Measurements from ENCODE around the gene SDHC. TPM values are rescaled to one million over a fixed set of nuclear protein-coding genes. Genes with fewer than 3 reads are reported as not detected.

Gene SDHC
- total and polyA plus RNA-seq, 2 of the 13 experiments (the other 11 are each of a cell fraction or from before 2014, with no cell fraction given), result 27.1 to 229 TPM

DNA sequence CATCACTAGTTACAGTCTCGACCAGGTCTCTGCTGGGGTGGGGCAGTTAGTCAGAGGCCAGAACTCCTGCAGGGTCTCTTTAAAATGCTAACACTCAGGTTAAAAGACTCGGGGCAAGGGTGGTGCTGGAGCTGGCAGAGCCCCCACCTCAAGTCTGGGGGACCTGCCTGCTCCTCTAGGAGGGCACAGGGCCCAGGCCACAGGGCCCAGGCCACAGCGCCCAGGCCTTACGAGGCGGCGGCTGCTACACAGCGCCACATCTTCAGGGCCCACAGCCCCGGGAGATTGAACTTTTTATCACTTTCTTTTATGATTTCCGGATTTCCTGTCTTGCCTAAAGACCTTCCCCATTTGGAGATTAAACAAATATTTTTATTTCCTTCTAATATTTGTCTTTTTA is 14.8 kb upstream of the SDHC start:
- BruUV-seq (replicated peaks), result no TSS peak
- no peak overlapping the region for H3K27ac ChIP-seq (ENCODE audit: extremely low read length, insufficient read depth, low read length)
- no peaks in the 10 kb centered on the region for H4K20me1 ChIP-seq (ENCODE audit: insufficient read depth, low read length)
- H3K4me2 ChIP-seq (ENCODE audit: low read depth, low read length), result no peak overlapping the region
- DNase-seq (ENCODE audit: low spot score) (no peak), FAIRE-seq (no peak), ATAC-seq (no peak)
- POLR2A ChIA-PET, result no interaction called here
- H3K4me3 ChIP-seq (replicated peaks in 1 of 3; ENCODE audit: insufficient read depth in 1 of 3, low read depth in 2 of 3, low read length in 3 of 3), result no peak overlapping the region
- H2AFZ ChIP-seq (ENCODE audit: low read length), result no peak overlapping the region
- 69% methylated on average over 9 of the region's 9 CpGs for WGBS (ENCODE audit: low lambda C conversion rate)
- no peaks in the 10 kb centered on the region for H3K79me2 ChIP-seq (ENCODE audit: insufficient read depth, low read length)
- no peaks in the 10 kb centered on the region for H3K36me3 ChIP-seq (replicated peaks in 1 of 2; ENCODE audit: control insufficient read depth in 1 of 2, insufficient read depth in 2 of 2, low read length in 2 of 2)
- H3K9ac ChIP-seq (ENCODE audit: insufficient read depth, low read depth, low read length), result no peak overlapping the region
- H3K9me3 ChIP-seq (ENCODE audit: low read length), result no peaks in the 10 kb centered on the region
- H3K27me3 ChIP-seq (ENCODE audit: control insufficient read depth in 1 of 2, insufficient read depth in 2 of 2, low read length in 2 of 2), result no peaks in the 10 kb centered on the region
- CTCF ChIA-PET (ENCODE audit: low intra/inter-chr PET ratio, low total read pairs), result no interaction called here
- in situ Hi-C loops (cut with HindIII; ENCODE audit: extremely low pct_ligation_motif_present, low pct_unique_long_range_greater_than_20kb), result no loop called here
- peaks cover 14% of the 10 kb centered on the region; the same call in 1 of the 2 replicates for H3K4me1 ChIP-seq (ENCODE audit: insufficient read depth, low read length)
- intact Hi-C loops (cut with micrococcal nuclease; ENCODE audit: unreplicated experiment), result no loop called here
- TF ChIP-seq RCOR2 (CRISPR knock-in tag; IDR thresholded peaks at IDR 0.05) (no peak), ZNF644 (CRISPR knock-in tag; IDR thresholded peaks at IDR 0.05; ENCODE audit: low read depth) (no peak), ZBTB49 (CRISPR knock-in tag; IDR thresholded peaks at IDR 0.05; ENCODE audit: borderline replicate concordance) (no peak), ZNF234 (CRISPR knock-in tag; conservative IDR thresholded peaks at IDR 0.05) (no peak), REPIN1 (CRISPR knock-in tag; IDR thresholded peaks at IDR 0.05; ENCODE audit: borderline replicate concordance, low read depth) (no peak), ZNF142 (CRISPR knock-in tag; IDR thresholded peaks at IDR 0.05) (no peak), KLF6 (CRISPR knock-in tag; IDR thresholded peaks at IDR 0.05) (no peak), ZNF256 (CRISPR knock-in tag; conservative IDR thresholded peaks at IDR 0.05) (no peak), ZNF343 (CRISPR knock-in tag; IDR thresholded peaks at IDR 0.05) (no peak), ZNF598 (CRISPR knock-in tag; IDR thresholded peaks at IDR 0.05; ENCODE audit: borderline replicate concordance) (no peak), MAZ (IDR thresholded peaks at IDR 0.05; ENCODE audit: borderline replicate concordance, low read depth, low read length) (no peak), MAZ (CRISPR knock-in tag; IDR thresholded peaks at IDR 0.05; ENCODE audit: low read depth) (no peak)
- TF ChIP-seq, protein P1, sequence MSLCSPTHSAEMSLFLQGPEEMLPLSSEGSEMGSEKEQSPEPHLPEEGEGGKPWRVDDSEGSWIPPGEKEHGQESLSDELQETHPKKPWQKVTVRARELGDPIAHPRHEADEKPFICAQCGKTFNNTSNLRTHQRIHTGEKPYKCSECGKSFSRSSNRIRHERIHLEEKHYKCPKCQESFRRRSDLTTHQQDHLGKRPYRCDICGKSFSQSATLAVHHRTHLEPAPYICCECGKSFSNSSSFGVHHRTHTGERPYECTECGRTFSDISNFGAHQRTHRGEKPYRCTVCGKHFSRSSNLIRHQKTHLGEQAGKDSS (CRISPR knock-in tag; IDR thresholded peaks at IDR 0.05; ENCODE audit: borderline replicate concordance, low read depth), result no peak
- TF ChIP-seq, protein P2, sequence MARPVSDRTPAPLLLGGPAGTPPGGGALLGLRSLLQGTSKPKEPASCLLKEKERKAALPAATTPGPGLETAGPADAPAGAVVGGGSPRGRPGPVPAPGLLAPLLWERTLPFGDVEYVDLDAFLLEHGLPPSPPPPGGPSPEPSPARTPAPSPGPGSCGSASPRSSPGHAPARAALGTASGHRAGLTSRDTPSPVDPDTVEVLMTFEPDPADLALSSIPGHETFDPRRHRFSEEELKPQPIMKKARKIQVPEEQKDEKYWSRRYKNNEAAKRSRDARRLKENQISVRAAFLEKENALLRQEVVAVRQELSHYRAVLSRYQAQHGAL (CRISPR knock-in tag; IDR thresholded peaks at IDR 0.05; ENCODE audit: not compliant biosample characterization), result no peak
